Fibroblast of pulmonary artery (primary cell): ENCODE data around the gene STK10.

Experiments used
- DNase-seq: peaks from one replicate; pipeline ENCODE4 v3.0.0-alpha.2; 2010; ENCODE audit warnings: low read depth
- H3K4me3 ChIP-seq: replicated peaks from 2 replicates; pipeline ENCODE4 v1.5.1; 2011; ENCODE audit warnings: low read depth, mild to moderate bottlenecking, control low read depth, low read length, moderate library complexity
- CTCF ChIP-seq: IDR thresholded peaks from 2 replicates; pipeline ENCODE4 v1.5.1; 2011; ENCODE audit warnings: mild to moderate bottlenecking, control low read depth, low read length, inconsistent platforms; ENCODE audit errors: missing control alignments

STK10 gene

GRCh38 chr5:172178991-172179989, 8.7 kb downstream of the STK10 start:
- peak overlapping the region; percentile 5 for H3K4me3 ChIP-seq
- DNase-seq: peak; percentile 74

GRCh38 chr5:172178301-172178987, 9.6 kb downstream of the STK10 start:
- DNase-seq: no peak
- H3K4me3 ChIP-seq: no peak overlapping the region
- no peak for TF ChIP-seq CTCF

More at GRCh38 chr5:172178991-172179989, 8.7 kb downstream of the STK10 start:
- no peak for TF ChIP-seq CTCF

GRCh38 chr5:172177176-172177575, 10.8 kb downstream of the STK10 start:
- no peak for TF ChIP-seq CTCF
- H3K4me3 ChIP-seq: no peak overlapping the region
- DNase-seq: no peak

- no peak for DNase-seq
- TF ChIP-seq CTCF: no peak
- no peak overlapping the region for H3K4me3 ChIP-seq
Measured at GRCh38 chr5:172175263-172175719, 12.7 kb downstream of the STK10 start.

GRCh38 chr5:172173564-172174153, 14.4 kb downstream of the STK10 start:
- no peak overlapping the region for H3K4me3 ChIP-seq
- DNase-seq: peak; percentile 46
- no peak for TF ChIP-seq CTCF

GRCh38 chr5:172172912-172173563, 15.0 kb downstream of the STK10 start:
- DNase-seq: no peak
- H3K4me3 ChIP-seq: no peak overlapping the region
- no peak for TF ChIP-seq CTCF
